Lower leg skin (tissue), 4 donors: ENCODE data around the gene PLXDC1. TPM values are rescaled to one million over a fixed set of nuclear protein-coding genes. Genes with fewer than 3 reads are reported as not detected.
A peak's percentile ranks its signal among the peaks of the same experiment; 100 is the strongest.

ENCODE experiments used
- DNase-seq, 2 donors: peaks; one replicate each; pipeline ENCODE4 v3.0.0-alpha.2; 2019; ENCODE audit warnings: low spot score in 2 of 2
- H3K4me3 ChIP-seq: fragments of 200-600 bp; sonication (generic); 2 replicates; pipeline ENCODE4 v1.5.1; 2017; ENCODE audit warnings: mild to moderate bottlenecking, low read depth; ENCODE audit not compliant: poor library complexity, severe bottlenecking
- POLR2A ChIP-seq, 2 donors: fragments of 450-650 bp; IDR thresholded peaks; one replicate each; pipeline ENCODE4 v1.6.1; 2016 to 2017; ENCODE audit warnings: antibody characterized with exemption in 2 of 2, mild to moderate bottlenecking in 1 of 2, moderate library complexity in 1 of 2
- WGBS, 2 donors: methylation state at CpG; one replicate each; pipeline ENCODE4 v1.1.5; 2018; 5-methylcytosine and 5-hydroxymethylcytosine counted together
- intact Hi-C: fragments of 100-400 bp; cut with DNase I; formaldehyde crosslinking; loops from one replicate; pipeline ENCODE4 v1.15.0; 2023; ENCODE audit warnings: low total_unique reads
- total RNA-seq, 4 donors: library from RNA; depleted of rRNA; stranded (reverse); fragments of >200 nt; gene quantifications; one replicate each; pipeline ENCODE4 v1.1.0, GENCODE V29; 2016
- TF ChIP-seq, protein P1 (sequence below), 3 donors: fragments of 450-650 bp; IDR thresholded peaks; one replicate each; pipeline ENCODE4 v1.5.1; 2016; ENCODE audit warnings: antibody characterized with exemption in 3 of 3, mild to moderate bottlenecking in 3 of 3, moderate library complexity in 2 of 3

PLXDC1 gene
- 1 to 10 TPM; 2.7 to 8.1 (median 5.2) TPM for total RNA-seq

DNA sequence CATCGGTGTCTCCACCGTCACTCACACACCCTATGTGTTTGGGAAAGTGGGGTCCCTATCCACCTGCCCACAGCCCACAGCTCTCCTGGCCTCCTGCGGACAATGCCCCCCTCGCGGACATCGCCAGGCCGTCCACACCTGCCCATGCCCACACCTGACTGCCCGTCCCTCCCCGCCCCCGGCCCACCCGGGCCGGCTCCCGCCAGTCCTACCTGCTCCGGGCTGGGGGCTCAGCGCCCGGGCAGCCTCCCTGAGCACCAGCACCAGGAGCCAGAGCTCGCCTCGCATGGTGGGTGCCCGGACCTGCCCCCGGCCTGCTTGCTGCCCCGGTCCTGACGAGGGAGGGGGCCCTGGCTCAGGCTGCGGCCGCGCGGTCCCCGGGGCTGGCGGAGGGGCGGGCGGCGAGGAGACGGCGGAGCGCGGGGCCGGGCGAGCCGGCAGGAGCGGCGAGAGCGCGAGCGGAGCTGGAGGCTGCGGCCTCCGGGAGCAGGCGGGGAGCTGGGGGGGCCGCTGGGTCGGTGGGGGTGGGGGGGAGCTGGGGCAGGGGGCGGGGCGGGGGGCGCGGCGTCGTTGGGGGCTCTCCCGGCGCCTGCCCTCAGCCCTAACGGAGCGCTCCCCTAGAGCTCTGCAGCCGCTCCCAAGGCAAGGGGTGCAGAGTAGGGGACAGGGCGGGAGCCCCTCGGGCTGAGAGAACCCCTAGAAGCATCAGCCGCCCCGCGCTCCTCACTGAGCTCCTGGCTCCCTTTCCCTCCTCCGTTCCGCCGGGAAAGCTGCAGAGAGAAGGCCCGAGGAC lies at the start of gene PLXDC1:
Gene PLXDC1, minus strand, starts transcription at position 488 of the 793 bp plus-strand sequence. Its CDS starts 200 bp downstream, at position 288.
- TF ChIP-seq, protein P1, sequence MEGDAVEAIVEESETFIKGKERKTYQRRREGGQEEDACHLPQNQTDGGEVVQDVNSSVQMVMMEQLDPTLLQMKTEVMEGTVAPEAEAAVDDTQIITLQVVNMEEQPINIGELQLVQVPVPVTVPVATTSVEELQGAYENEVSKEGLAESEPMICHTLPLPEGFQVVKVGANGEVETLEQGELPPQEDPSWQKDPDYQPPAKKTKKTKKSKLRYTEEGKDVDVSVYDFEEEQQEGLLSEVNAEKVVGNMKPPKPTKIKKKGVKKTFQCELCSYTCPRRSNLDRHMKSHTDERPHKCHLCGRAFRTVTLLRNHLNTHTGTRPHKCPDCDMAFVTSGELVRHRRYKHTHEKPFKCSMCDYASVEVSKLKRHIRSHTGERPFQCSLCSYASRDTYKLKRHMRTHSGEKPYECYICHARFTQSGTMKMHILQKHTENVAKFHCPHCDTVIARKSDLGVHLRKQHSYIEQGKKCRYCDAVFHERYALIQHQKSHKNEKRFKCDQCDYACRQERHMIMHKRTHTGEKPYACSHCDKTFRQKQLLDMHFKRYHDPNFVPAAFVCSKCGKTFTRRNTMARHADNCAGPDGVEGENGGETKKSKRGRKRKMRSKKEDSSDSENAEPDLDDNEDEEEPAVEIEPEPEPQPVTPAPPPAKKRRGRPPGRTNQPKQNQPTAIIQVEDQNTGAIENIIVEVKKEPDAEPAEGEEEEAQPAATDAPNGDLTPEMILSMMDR (IDR thresholded peaks at IDR 0.05): no peak
- TF ChIP-seq POLR2A (IDR thresholded peaks at IDR 0.05): no peak
- WGBS, 2 donors: 5 to 6% methylated on average over 15 to 20 of the region's 68 CpGs
- intact Hi-C loops: loop anchor here (10.0 kb wide), 2 partner anchors 167 to 347 kb away; no protein-coding TSS in a partner anchor
- peak in 1 of 2 donors; percentile 88 for DNase-seq
- peak within 1 kb of the TSS; percentile 8 for H3K4me3 ChIP-seq

- 30 to 40% methylated on average over 11 of the region's 11 CpGs for WGBS, 2 donors
- no peak for DNase-seq
- peak overlapping the region; percentile 63 for H3K4me3 ChIP-seq
- intact Hi-C loops: no loop called here
- TF ChIP-seq, protein P1 (IDR thresholded peaks at IDR 0.05): no peak
- TF ChIP-seq POLR2A (IDR thresholded peaks at IDR 0.05): no peak
These were observed 49.6 kb upstream of the PLXDC1 start for GRCh38 chr17:39200957-39201510.

DNA sequence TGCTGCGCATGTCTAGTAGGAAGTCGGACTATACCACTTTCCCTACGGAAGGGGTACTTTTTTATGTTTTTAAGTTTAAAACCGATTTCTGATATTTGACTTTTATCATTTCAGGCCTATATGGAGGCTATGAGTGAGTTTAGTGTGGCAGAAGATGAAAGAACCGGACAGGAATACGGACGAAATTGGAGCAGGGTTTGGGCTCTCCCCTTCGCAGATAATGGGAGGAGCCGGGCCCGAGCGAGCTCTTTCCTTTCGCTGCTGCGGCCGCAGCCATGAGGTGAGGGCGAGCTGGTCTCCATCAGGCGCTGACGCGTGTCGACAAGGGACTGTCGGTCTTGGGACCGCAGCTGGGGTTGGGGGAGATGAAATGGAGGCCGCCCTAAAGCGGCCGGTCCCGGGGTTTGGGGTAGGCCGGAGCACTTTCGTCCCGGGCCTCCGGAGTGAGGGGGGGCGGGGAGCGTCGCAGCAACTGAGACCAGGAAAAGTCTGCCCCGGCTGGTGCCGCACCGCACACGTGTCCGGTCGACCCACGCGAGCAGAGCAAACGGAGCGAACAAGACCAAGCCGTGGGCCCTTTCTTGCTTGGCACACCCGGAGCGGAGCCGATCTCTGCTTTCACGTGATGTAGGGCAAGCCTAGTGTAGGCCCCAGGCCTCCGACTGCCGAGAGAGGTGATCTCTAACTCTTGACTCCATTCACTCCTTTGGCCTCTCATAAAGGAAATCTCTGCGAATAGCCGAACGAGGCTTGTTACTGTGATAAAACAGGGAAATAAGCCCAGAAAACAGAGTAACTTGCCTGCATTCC lies 48.8 kb upstream of the PLXDC1 start, which contains the start of gene RPL19:
Gene RPL19, plus strand, starts transcription at position 214 of the 810 bp plus-strand sequence. Its CDS starts 62 bp downstream, at position 276.
- DNase-seq: peak; percentile 70 to 94
- WGBS, 2 donors: 0% methylated on average over 35 to 47 of the region's 52 CpGs
- TF ChIP-seq, protein P1 (IDR thresholded peaks at IDR 0.05): no peak
- peak in 1 of 2 donors; percentile 66 for TF ChIP-seq POLR2A (IDR thresholded peaks at IDR 0.05)
- intact Hi-C loops: no loop called here
- peak within 1 kb of the TSS; percentile 63 for H3K4me3 ChIP-seq

GRCh38 chr17:39199820-39200069 lies 48.3 kb upstream of the PLXDC1 start:
- 0 to 1% methylated on average over 10 of the region's 10 CpGs for WGBS, 2 donors

GRCh38 chr17:39198186-39198566 lies 46.7 kb upstream of the PLXDC1 start:
- intact Hi-C loops: no loop called here
- H3K4me3 ChIP-seq: no peak overlapping the region
- WGBS, 2 donors: 58 to 80% methylated on average over 4 of the region's 4 CpGs
- TF ChIP-seq POLR2A (IDR thresholded peaks at IDR 0.05): no peak
- TF ChIP-seq, protein P1 (IDR thresholded peaks at IDR 0.05): no peak
- DNase-seq: no peak

More at GRCh38 chr17:39199820-39200069, 48.3 kb upstream of the PLXDC1 start:
- no peak overlapping the region for H3K4me3 ChIP-seq
- TF ChIP-seq POLR2A (IDR thresholded peaks at IDR 0.05): no peak
- TF ChIP-seq, protein P1 (IDR thresholded peaks at IDR 0.05): no peak
- DNase-seq: peak; percentile 94 to 98
- intact Hi-C loops: no loop called here
